Calu3 (cell line): Measurements from ENCODE around the gene ALG2. TPM values are rescaled to one million over a fixed set of nuclear protein-coding genes. Genes with fewer than 3 reads are reported as not detected.
A peak's percentile ranks its signal among the peaks of the same experiment; 100 is the strongest.

Source experiments
- BruUV-seq: library from RNA; stranded (reverse); fragments of 400-500 nt; replicated peaks from 2 replicates; lab custom pipeline; 2021; lab: Mats Ljungman, UMichigan
- CTCF ChIA-PET: fragments of 300-600 bp; sonication (Branson Sonifier 250); formaldehyde crosslinking; loops from one replicate; lab custom pipeline; 2022; ENCODE audit warnings: antibody characterized with exemption; lab: Charles Lee
- DNase-seq: peaks from one replicate; pipeline ENCODE4 v3.0.0; 2022
- H3K27ac Mint-ChIP-seq: one replicate; pipeline ENCODE4 v1.8.0; 2022; ENCODE audit warnings: mixed read lengths; ENCODE audit not compliant: unreplicated experiment
- H3K27me3 Mint-ChIP-seq: one replicate; pipeline ENCODE4 v1.8.0; 2022; ENCODE audit warnings: mixed read lengths; ENCODE audit not compliant: unreplicated experiment
- H3K36me3 Mint-ChIP-seq: one replicate; pipeline ENCODE4 v1.8.0; 2022; ENCODE audit warnings: mild to moderate bottlenecking, moderate library complexity, mixed read lengths; ENCODE audit not compliant: insufficient read depth, unreplicated experiment
- H3K4me1 Mint-ChIP-seq: one replicate; pipeline ENCODE4 v1.8.0; 2022; ENCODE audit warnings: mild to moderate bottlenecking, low read depth, mixed read lengths; ENCODE audit not compliant: unreplicated experiment
- H3K4me3 Mint-ChIP-seq: one replicate; pipeline ENCODE4 v1.8.0; 2022; ENCODE audit warnings: mild to moderate bottlenecking, low read depth, moderate library complexity, mixed read lengths; ENCODE audit not compliant: unreplicated experiment
- H3K9me3 Mint-ChIP-seq: one replicate; pipeline ENCODE4 v1.8.0; 2022; ENCODE audit warnings: low read depth, mixed read lengths; ENCODE audit not compliant: unreplicated experiment
- CTCF ChIP-seq: fragments of 200-600 bp; IDR thresholded peaks from one replicate; pipeline ENCODE4 v1.8.0; 2022; ENCODE audit warnings: antibody characterized with exemption; ENCODE audit not compliant: unreplicated experiment
- intact Hi-C: fragments of 100-400 bp; cut with micrococcal nuclease; formaldehyde crosslinking; loops from one replicate; pipeline ENCODE4 v1.10.0; 2022; ENCODE audit not compliant: unreplicated experiment
- total RNA-seq: library from RNA; stranded (reverse); gene quantifications from 2 replicates; pipeline ENCODE4 v1.2.3, GENCODE V29; 2022

Gene ALG2
- total RNA-seq, 1 experiment from 2014 or later, result 27.1 TPM

- CTCF ChIA-PET, result no interaction called here
- Mint-ChIP-seq H3K27me3 (no peaks in the 10 kb centered on the region), H3K4me1 (peaks cover 16% of the 10 kb centered on the region), H3K36me3 (no peaks in the 10 kb centered on the region), H3K9me3 (no peaks in the 10 kb centered on the region), H3K4me3 (no peak overlapping the region), H3K27ac (no peak overlapping the region)
- intact Hi-C loops, result no loop called here
- no TSS peak for BruUV-seq
- DNase-seq, result no peak
- no peak for TF ChIP-seq CTCF
These were observed 45.2 kb downstream of the ALG2 start for GRCh38 chr9:99176527-99177013.

- CTCF ChIA-PET, result no interaction called here
- H3K36me3 Mint-ChIP-seq, result no peaks in the 10 kb centered on the region
- H3K9me3 Mint-ChIP-seq, result no peaks in the 10 kb centered on the region
- H3K4me1 Mint-ChIP-seq, result peaks cover 16% of the 10 kb centered on the region
- no TSS peak for BruUV-seq
- TF ChIP-seq CTCF, result no peak
- peak; percentile 10 for DNase-seq
- no peak overlapping the region for H3K4me3 Mint-ChIP-seq
- H3K27me3 Mint-ChIP-seq, result no peaks in the 10 kb centered on the region
- intact Hi-C loops, result no loop called here
- H3K27ac Mint-ChIP-seq, result peak overlapping the region; percentile 79
These were observed 47.9 kb downstream of the ALG2 start for GRCh38 chr9:99173570-99174504.

- H3K4me1 Mint-ChIP-seq, result peaks cover 16% of the 10 kb centered on the region
- H3K27ac Mint-ChIP-seq, result peak overlapping the region; percentile 60
- no peaks in the 10 kb centered on the region for H3K36me3 Mint-ChIP-seq
- DNase-seq, result no peak
- no TSS peak for BruUV-seq
- no peaks in the 10 kb centered on the region for H3K9me3 Mint-ChIP-seq
- H3K4me3 Mint-ChIP-seq, result no peak overlapping the region
- intact Hi-C loops, result no loop called here
- CTCF ChIA-PET, result interaction anchor here (0.6 kb wide), 1 partner anchor 616 kb away, joined by 3 read pairs; no protein-coding TSS in a partner anchor
- H3K27me3 Mint-ChIP-seq, result peaks cover 14% of the 10 kb centered on the region
- no peak for TF ChIP-seq CTCF
These were observed 49.3 kb downstream of the ALG2 start for GRCh38 chr9:99172124-99173091.
